GM12874 (cell line): ENCODE data around the gene CTTNBP2.

Experiments
- CTCF ChIP-seq: IDR thresholded peaks from 2 replicates; pipeline ENCODE4 v1.5.1; 2011; ENCODE audit warnings: low read depth, mild to moderate bottlenecking, control low read depth, low read length, moderate library complexity; ENCODE audit not compliant: insufficient read depth

The CTTNBP2 gene

GRCh38 chr7:117707080-117707479, 166.2 kb downstream of the CTTNBP2 start:
- TF ChIP-seq CTCF: no peak

- no peak for TF ChIP-seq CTCF
Measured at GRCh38 chr7:117706210-117706609, 167.0 kb downstream of the CTTNBP2 start.

- no peak for TF ChIP-seq CTCF
Measured at GRCh38 chr7:117705630-117706029, 167.6 kb downstream of the CTTNBP2 start.

GRCh38 chr7:117704063-117704462, 169.2 kb downstream of the CTTNBP2 start:
- TF ChIP-seq CTCF: no peak

- no peak for TF ChIP-seq CTCF
Measured at GRCh38 chr7:117698018-117698417, 175.2 kb downstream of the CTTNBP2 start.

GRCh38 chr7:117692338-117692737, 180.9 kb downstream of the CTTNBP2 start:
- no peak for TF ChIP-seq CTCF

- TF ChIP-seq CTCF: no peak
Measured at GRCh38 chr7:117690147-117690546, 183.1 kb downstream of the CTTNBP2 start.

GRCh38 chr7:117689406-117689805, 183.8 kb downstream of the CTTNBP2 start:
- TF ChIP-seq CTCF: no peak
